ENCODE measurements around the gene CDKL5. TPM values are rescaled to one million over a fixed set of nuclear protein-coding genes. Genes with fewer than 3 reads are reported as not detected.

Gene CDKL5
- total RNA-seq, 1 donor from 2014 or later, result 16.3 TPM

DNA sequence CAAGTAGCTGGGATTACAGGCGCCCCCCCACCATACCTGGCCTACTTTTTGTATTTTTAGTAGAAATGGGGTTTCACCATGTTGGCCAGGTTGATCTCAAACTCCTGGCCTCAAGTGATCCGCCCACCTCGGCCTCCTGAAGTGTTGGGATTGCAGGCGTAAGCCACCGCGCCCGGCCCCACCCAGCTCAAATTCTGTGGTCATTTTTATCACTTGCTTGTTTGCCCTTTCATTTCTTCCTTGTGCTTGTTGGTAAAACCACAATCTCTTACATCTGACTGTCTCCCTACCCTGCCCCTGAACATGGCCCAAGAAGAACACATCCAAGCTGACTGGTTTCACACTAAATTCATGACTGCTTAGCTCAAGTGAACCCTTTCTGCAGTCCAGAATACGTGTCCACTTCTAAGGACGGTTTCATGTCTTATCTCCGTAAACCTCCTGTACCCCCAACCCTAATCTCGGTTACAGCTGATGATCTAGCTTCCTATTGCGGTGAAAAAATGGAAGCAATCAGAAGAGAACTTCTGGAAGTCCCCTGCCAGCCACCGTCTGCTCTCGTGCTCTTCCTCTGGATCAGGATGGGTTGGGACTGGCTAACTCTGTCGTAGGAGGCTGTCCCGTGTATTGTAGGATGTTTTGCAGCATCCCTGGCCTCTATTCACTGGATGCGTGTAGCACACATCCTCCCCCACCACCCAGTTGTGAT lies 251.9 kb downstream of the CDKL5 start:
- no peaks in the 10 kb centered on the region for H3K27me3 Mint-ChIP-seq (ENCODE audit: low read depth)
- no peak for DNase-seq (ENCODE audit: low spot score in 2 of 2, unreplicated experiment in 2 of 2)
- no peak overlapping the region for H3K27ac Mint-ChIP-seq
- peaks cover 2% of the 10 kb centered on the region for H3K4me1 Mint-ChIP-seq
- H3K9me3 Mint-ChIP-seq, result peaks cover 25% of the 10 kb centered on the region
- no peak overlapping the region for H3K4me3 Mint-ChIP-seq
- H3K36me3 Mint-ChIP-seq, result no peaks in the 10 kb centered on the region
- TF ChIP-seq CTCF (IDR thresholded peaks at IDR 0.05; ENCODE audit: unreplicated experiment), result no peak

DNA sequence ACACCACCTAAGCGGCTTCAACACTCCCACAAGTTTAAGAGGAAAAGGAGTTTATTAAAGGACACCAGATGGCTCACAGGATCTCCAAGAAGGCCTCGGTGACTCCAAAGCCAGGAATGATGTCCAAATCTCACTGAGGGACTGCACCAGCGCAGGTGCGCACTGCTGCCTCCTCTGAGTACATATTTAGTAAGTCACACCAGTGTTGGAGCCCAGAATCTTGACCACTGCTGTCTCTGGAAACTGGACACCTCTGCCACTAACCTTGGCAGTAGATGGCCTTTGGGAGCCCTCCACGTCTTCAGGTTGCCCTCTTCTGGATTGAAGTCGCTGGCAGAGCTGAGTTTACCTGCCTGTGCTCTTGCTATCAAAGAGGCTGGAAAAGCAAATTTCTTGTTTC lies 256.6 kb downstream of the CDKL5 start:
- no peak overlapping the region for H3K27ac Mint-ChIP-seq
- H3K36me3 Mint-ChIP-seq, result no peaks in the 10 kb centered on the region
- H3K4me3 Mint-ChIP-seq, result no peak overlapping the region
- peaks cover 25% of the 10 kb centered on the region for H3K9me3 Mint-ChIP-seq
- H3K27me3 Mint-ChIP-seq (ENCODE audit: low read depth), result no peaks in the 10 kb centered on the region
- H3K4me1 Mint-ChIP-seq, result no peaks in the 10 kb centered on the region
- no peak for DNase-seq (ENCODE audit: low spot score in 2 of 2, unreplicated experiment in 2 of 2)
- no peak for TF ChIP-seq CTCF (IDR thresholded peaks at IDR 0.05; ENCODE audit: unreplicated experiment)

DNA sequence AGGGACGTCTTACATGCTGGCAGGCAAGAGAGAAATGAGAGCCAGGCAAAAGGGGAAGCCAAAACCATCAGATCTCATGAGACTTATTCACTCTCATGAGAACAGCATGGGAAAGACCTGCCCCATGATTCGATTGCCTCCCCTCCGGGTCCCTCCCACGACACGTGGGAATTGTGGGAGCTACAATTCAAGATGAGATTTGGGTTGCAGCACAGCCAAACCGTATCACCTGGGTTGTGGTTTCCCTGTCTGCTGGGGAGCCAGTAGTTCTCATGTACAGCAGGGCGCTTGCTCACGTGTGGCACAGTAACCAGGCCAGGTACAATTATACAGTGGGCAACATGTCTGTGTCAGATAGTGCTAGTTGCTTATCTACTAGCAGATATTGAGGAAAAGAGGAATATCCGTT lies 257.6 kb downstream of the CDKL5 start:
- Mint-ChIP-seq H3K27ac (no peak overlapping the region), H3K27me3 (ENCODE audit: low read depth) (no peaks in the 10 kb centered on the region), H3K4me3 (no peak overlapping the region), H3K36me3 (no peaks in the 10 kb centered on the region), H3K9me3 (peaks cover 21% of the 10 kb centered on the region), H3K4me1 (no peaks in the 10 kb centered on the region)
- DNase-seq (ENCODE audit: low spot score in 2 of 2, unreplicated experiment in 2 of 2), result no peak
- TF ChIP-seq CTCF (IDR thresholded peaks at IDR 0.05; ENCODE audit: unreplicated experiment), result no peak

DNA sequence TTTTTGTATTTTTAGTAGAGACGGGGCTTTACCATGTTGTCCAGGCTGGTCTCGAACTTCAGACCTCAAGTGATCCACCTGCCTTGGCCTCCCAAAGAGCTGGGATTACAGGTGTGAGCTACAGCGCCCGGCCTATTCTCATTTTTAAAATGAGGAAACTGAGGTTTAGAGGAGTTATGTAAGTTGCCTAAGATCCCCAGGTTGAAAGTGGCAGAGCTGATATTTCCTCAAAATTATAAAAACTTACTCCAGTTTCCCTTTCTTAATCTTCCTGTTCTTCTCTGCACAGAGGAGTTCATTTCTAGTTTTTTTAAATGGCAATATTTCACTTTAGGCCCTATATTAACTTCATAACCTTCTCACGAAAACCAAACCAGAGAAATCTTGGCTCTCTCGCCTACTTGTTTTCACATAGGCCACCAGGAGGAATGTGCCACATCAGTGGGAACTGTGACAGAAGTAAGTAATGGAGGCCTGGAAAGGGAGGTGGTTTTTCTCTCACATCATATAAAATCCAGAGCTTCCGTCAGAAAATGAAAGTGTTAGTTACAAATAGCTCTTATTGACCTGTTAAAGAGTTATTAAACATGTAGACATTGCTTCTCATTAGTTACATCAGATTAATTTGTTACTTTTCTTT lies 262.6 kb downstream of the CDKL5 start:
- H3K9me3 Mint-ChIP-seq, result peaks cover 24% of the 10 kb centered on the region
- H3K27ac Mint-ChIP-seq, result no peak overlapping the region
- no peak for TF ChIP-seq CTCF (IDR thresholded peaks at IDR 0.05; ENCODE audit: unreplicated experiment)
- no peak for DNase-seq (ENCODE audit: low spot score in 2 of 2, unreplicated experiment in 2 of 2)
- H3K27me3 Mint-ChIP-seq (ENCODE audit: low read depth), result no peaks in the 10 kb centered on the region
- H3K36me3 Mint-ChIP-seq, result no peaks in the 10 kb centered on the region
- H3K4me3 Mint-ChIP-seq, result no peak overlapping the region
- H3K4me1 Mint-ChIP-seq, result peaks cover 11% of the 10 kb centered on the region

- TF ChIP-seq CTCF (IDR thresholded peaks at IDR 0.05; ENCODE audit: unreplicated experiment), result no peak
- DNase-seq (ENCODE audit: low spot score in 2 of 2, unreplicated experiment in 2 of 2), result no peak
- H3K9me3 Mint-ChIP-seq, result peaks cover 41% of the 10 kb centered on the region
- H3K36me3 Mint-ChIP-seq, result peaks cover 1% of the 10 kb centered on the region
- H3K4me3 Mint-ChIP-seq, result no peak overlapping the region
- H3K4me1 Mint-ChIP-seq, result peaks cover 11% of the 10 kb centered on the region
- no peak overlapping the region for H3K27ac Mint-ChIP-seq
- H3K27me3 Mint-ChIP-seq (ENCODE audit: low read depth), result no peaks in the 10 kb centered on the region
These were observed 266.0 kb downstream of the CDKL5 start for GRCh38 chrX:18691431-18691830.
